IPS DF 6.9 (cell line): ENCODE measurements around the gene TXNRD1.
"Not testable (repeated sequence)": the region's sequence is repeated elsewhere in the genome, so short reads cannot be mapped to it uniquely, and the experiment has no call there.

ENCODE experiments used
- DNase-seq: peaks from one replicate; pipeline ENCODE4 v3.0.0-alpha.2; 2013; ENCODE audit warnings: low read depth, low spot score
- H3K27ac ChIP-seq: one replicate; pipeline ENCODE4 v1.5.1; 2013; ENCODE audit warnings: low read length, control low read depth
- H3K27me3 ChIP-seq: 2 replicates; pipeline ENCODE4 v1.6.1; 2013; ENCODE audit warnings: mild to moderate bottlenecking, low read length; ENCODE audit not compliant: control insufficient read depth, insufficient read depth
- H3K36me3 ChIP-seq: 2 replicates; pipeline ENCODE4 v1.6.1; 2013; ENCODE audit warnings: low read length; ENCODE audit not compliant: control insufficient read depth, insufficient read depth
- H3K4me1 ChIP-seq: 2 replicates; pipeline ENCODE4 v1.6.1; 2013; ENCODE audit warnings: low read length; ENCODE audit not compliant: control insufficient read depth, insufficient read depth
- H3K4me3 ChIP-seq: 2 replicates; pipeline ENCODE4 v1.5.1; 2013; ENCODE audit warnings: mild to moderate bottlenecking, low read length
- H3K9me3 ChIP-seq: 2 replicates; pipeline ENCODE4 v1.6.1; 2013; ENCODE audit warnings: low read length, inconsistent platforms; ENCODE audit not compliant: control insufficient read depth, insufficient read depth
- WGBS: extraction: QIAGEN DNeasy Blood & Tissue Kit; methylation state at CpG from one replicate; pipeline ENCODE4 v1.1.7; 2013; ENCODE audit warnings: mixed read lengths, missing lambda C conversion rate; ENCODE audit not compliant: insufficient read length, insufficient coverage; 5-methylcytosine and 5-hydroxymethylcytosine counted together

TXNRD1 gene

DNA sequence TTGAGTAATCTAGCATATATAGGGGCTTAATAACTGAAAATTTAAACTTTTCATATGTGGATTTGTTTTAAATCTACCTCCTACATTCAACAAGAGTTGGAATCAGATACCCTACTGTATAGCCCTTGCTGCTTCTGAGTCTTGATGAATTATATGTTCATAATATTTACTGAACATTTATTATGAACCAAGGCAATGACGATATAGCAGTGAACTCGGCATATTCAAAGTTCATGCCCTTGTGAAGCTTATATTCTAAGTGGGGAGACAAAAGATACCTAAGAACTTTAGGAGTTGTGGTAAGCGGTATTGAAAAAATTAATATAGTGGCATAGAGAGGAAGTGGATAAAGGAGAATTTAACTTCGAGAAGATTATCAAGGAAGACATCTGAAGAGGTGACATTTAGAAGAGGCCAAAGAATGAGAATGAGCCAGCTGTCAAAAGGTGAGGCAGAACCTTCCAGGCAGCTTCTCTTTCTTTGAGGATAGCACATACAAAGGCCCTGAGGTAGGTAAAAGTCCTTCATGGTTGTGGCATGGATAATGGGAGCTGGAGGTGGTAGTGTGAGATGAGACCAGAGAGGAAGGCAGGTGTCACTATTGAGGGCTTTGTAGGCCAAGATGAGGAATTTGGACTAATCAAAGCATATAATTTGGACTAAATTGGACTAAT lies 98.1 kb downstream of the TXNRD1 start:
- 100% methylated on average over 2 of the region's 4 CpGs for WGBS
- Histone ChIP-seq H3K4me3 (no peak overlapping the region), H3K4me1 (no peaks in the 10 kb centered on the region), H3K27me3 (no peaks in the 10 kb centered on the region), H3K36me3 (peaks cover 6% of the 10 kb centered on the region; the same call in 1 of the 2 replicates), H3K9me3 (no peaks in the 10 kb centered on the region), H3K27ac (no peak overlapping the region)
- no peak for DNase-seq

DNA sequence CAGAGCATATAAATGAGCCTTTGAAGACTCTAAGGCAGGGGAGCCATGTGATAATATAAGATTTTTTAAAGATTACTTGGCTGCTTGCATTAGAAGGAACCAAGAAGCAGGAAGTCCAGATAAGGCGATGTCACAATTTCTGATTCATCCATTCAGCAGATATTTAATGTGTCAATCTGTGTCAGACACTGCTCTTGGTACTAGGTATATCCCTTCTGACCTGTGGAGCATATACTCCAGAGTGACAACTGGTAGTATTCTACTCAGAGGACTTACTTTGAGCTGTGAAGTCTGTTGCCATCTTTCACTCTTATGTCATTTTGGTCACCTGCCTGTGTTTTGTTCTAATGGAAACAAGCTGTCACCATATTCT lies 98.6 kb downstream of the TXNRD1 start:
- Histone ChIP-seq H3K9me3 (no peaks in the 10 kb centered on the region), H3K27ac (no peak overlapping the region), H3K27me3 (no peaks in the 10 kb centered on the region), H3K4me1 (no peaks in the 10 kb centered on the region), H3K4me3 (no peak overlapping the region), H3K36me3 (peaks cover 6% of the 10 kb centered on the region; the same call in 1 of the 2 replicates)
- DNase-seq, result no peak
- no CpG with 5 or more reads among the region's 1 CpG for WGBS

DNA sequence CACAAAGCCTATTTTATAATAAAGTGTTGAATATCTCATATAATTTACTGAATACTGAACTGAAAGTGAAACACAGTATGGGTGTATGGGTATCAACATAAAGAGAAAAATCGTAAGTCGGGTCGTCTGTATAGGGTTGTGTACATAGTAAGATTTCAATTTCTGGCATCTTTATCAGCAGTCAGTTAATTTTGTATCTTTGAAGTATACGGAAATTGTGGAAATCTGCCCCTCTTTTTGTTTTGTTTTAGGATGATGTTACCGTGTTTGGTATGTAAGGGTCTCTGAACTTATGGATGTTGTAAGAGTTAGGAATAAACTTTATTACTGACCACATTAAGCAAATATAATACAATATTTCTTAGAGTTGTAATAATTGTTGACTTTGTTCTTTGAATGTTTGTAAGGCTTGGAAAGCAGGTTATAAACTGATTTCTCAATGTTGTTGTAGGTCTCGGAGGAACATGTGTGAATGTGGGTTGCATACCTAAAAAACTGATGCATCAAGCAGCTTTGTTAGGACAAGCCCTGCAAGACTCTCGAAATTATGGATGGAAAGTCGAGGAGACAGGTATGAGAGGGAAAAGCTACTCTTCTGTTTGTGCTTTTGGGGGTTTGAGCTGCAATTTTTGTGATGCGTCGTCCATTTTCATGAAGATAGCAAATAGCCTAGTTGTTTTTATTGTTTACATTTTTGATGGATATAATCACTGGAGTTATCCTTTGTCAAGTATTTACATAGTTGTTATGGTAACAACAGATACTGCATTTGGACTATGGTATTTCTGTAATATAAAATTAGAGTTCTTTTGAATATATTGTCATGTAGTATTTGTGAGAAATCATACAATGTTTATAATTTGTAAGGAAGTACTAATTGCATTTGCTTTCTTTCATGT lies 100.0 kb downstream of the TXNRD1 start:
- Histone ChIP-seq H3K9me3 (no peaks in the 10 kb centered on the region), H3K27ac (no peak overlapping the region), H3K27me3 (no peaks in the 10 kb centered on the region), H3K4me1 (no peaks in the 10 kb centered on the region), H3K36me3 (peaks cover 13% of the 10 kb centered on the region; the same call in 1 of the 2 replicates), H3K4me3 (no peak overlapping the region)
- WGBS, result no CpG with 5 or more reads among the region's 10 CpGs
- no peak for DNase-seq

DNA sequence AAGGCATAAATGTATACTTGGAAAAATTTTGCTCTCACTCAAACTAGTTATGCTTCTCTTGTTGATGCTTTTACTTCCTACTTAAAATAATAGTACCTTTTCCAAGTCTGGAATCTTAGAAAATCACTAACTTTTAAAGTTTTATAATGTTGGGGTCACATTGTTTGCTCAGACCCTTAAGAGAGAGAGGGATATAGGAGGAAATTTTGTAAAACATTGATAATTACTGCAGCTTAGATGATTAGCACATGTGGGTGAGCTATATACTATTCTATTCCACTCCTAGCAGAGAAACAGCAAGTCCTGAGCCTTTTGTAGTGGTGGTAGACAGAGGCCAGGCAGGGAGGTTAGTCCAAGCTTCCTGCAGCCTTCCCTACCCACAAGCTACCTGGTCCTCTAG lies 101.4 kb downstream of the TXNRD1 start:
- Histone ChIP-seq H3K27me3 (no peaks in the 10 kb centered on the region), H3K36me3 (peaks cover 18% of the 10 kb centered on the region; the same call in 1 of the 2 replicates), H3K9me3 (no peaks in the 10 kb centered on the region), H3K27ac (no peak overlapping the region), H3K4me3 (no peak overlapping the region), H3K4me1 (no peaks in the 10 kb centered on the region)
- no peak for DNase-seq

DNA sequence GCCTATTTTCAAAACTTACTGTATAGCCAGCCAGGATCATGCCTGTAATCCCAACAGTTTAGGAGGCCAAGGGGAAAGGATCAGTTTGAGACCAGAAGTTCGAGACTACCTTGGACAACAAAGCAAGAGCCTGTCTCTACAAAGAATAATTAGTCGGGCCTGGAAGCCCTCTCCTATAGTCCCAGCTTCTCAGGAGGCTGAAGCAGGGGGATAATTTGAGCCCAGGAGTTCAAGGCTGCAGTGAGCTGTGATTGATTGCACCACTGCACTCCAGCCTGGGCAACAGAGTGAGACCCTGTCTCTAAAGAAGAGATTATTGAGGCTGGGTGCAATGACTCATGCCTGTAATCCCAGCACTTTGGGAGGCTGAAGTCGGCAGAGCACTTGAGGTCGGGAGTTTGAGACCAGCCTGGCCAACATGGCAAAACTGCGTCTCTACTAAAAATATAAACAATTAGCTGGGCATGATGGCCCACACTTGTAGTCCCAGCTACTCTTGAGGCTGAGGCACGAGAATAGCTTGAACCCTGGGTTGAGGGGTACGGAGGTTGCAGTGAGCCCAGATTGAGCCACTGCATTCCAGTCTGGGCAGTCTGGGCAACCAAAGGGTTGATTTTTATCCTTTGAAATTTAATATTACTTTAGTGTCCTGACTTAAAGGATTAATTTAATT lies 102.1 kb downstream of the TXNRD1 start:
- Histone ChIP-seq H3K27ac (no peak overlapping the region), H3K36me3 (peaks cover 21% of the 10 kb centered on the region), H3K27me3 (no peaks in the 10 kb centered on the region), H3K4me3 (no peak overlapping the region), H3K9me3 (no peaks in the 10 kb centered on the region), H3K4me1 (no peaks in the 10 kb centered on the region)
- WGBS, result no CpG with 5 or more reads among the region's 7 CpGs
- DNase-seq, result no peak

DNA sequence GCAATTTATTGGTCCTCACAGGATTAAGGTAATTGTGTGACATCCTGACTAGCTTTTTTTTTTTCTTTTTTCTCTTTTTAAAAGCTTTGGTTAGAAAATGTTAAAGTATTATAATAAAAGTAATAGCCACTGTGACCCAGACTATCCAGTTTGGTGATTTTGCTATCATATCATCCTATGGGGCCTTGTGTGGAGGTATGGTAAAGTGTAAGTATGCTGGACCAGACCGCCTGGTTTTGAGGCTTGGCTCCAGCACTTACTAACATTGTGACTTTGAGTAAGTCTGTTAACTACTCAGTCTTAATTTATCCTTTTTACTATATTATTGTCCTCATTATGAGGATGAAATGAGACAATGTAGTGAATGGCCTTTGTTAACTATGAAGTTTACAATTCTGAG lies 103.4 kb downstream of the TXNRD1 start:
- H3K4me3 ChIP-seq, result no peak overlapping the region
- H3K9me3 ChIP-seq, result no peaks in the 10 kb centered on the region
- no peaks in the 10 kb centered on the region for H3K4me1 ChIP-seq
- no peaks in the 10 kb centered on the region for H3K27me3 ChIP-seq
- WGBS, result no CpG with 5 or more reads among the region's 1 CpG
- no peak overlapping the region for H3K27ac ChIP-seq
- DNase-seq, result no peak
- peaks cover 18% of the 10 kb centered on the region for H3K36me3 ChIP-seq

DNA sequence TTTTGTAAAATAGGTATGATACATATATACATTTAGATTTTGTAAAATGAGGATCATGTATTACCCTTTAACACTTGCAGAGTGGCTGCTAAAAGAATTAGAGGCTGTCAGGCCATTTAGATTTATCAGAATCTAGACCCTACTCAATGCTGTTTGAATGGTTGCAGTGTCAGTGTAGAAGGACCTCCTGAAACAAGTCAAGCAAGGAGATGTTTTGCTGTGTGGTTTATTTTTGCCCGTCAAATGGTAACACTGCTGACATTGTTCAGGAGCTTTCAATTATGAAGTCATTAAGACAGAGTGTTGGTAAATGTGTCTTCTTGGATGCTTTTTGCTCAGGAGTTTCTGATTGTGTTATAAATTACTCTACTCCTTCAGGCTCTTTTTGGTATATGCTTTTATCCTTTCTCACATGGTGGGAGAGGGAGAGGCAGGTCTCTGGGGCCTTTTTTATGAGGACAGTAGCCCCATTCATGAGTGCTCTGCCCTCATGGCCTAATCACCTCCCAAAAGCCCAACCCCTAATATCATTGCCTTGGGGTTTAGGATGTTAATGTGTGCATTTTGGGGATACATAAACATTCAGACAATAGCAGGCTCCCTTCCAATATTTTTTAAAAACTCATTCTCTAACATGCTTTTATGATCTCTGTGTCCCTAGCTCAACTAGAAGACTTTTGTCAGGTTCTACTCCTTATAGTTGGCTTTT lies 104.5 kb downstream of the TXNRD1 start:
- Histone ChIP-seq H3K27ac (no peak overlapping the region), H3K27me3 (no peaks in the 10 kb centered on the region), H3K9me3 (no peaks in the 10 kb centered on the region), H3K4me1 (no peaks in the 10 kb centered on the region), H3K4me3 (no peak overlapping the region), H3K36me3 (peaks cover 15% of the 10 kb centered on the region)
- no CpG with 5 or more reads among the region's 1 CpG for WGBS
- DNase-seq, result no peak

DNA sequence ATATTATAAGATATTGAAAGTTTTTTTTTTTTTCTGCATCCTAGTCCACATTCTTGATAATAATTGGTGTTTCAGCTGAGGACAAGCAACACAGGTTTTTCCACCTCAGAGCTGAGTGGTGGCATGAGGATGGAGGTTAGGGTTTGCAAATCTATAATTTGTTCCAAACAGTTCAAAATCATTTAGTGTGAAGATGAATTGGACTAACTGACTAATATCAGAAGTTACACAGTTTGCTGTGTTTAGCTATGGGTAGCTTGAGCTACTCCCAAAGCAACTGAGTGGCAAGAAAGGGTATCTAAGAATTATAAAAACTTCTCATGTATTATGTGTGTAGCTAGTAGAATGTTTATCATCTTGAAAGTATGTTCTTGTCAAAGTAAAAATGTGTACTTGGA lies 105.0 kb downstream of the TXNRD1 start:
- no peak for DNase-seq
- H3K27ac ChIP-seq, result no peak overlapping the region

DNA sequence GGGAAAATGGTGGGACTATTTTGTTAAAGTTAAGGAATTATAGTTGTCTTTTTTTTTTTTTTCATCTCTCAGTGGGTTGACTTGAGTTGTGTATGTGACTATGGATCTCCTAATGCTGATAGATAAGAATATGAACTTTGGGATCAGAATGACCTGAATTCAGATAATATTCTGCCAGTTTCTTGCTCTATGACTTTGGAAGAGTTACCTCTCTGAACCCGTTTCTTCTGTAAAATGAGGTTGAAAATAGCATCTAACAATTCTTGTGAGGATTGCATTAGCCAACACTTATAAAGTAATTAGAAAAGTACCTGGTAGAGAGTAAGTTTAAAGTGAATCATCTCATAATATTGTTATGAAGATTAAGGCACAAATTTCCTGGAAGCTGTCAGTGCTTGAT lies 106.4 kb downstream of the TXNRD1 start:
- WGBS, result no CpG with 5 or more reads among the region's 1 CpG
- Histone ChIP-seq H3K9me3 (no peaks in the 10 kb centered on the region), H3K4me3 (no peak overlapping the region), H3K4me1 (no peaks in the 10 kb centered on the region), H3K36me3 (peaks cover 15% of the 10 kb centered on the region), H3K27me3 (no peaks in the 10 kb centered on the region), H3K27ac (no peak overlapping the region)
- no peak for DNase-seq

More for the DNA sequence above, 105.0 kb downstream of the TXNRD1 start:
- peaks cover 15% of the 10 kb centered on the region for H3K36me3 ChIP-seq
- no peak overlapping the region for H3K4me3 ChIP-seq
- H3K4me1 ChIP-seq, result no peaks in the 10 kb centered on the region
- H3K9me3 ChIP-seq, result no peaks in the 10 kb centered on the region
- H3K27me3 ChIP-seq, result no peaks in the 10 kb centered on the region

DNA sequence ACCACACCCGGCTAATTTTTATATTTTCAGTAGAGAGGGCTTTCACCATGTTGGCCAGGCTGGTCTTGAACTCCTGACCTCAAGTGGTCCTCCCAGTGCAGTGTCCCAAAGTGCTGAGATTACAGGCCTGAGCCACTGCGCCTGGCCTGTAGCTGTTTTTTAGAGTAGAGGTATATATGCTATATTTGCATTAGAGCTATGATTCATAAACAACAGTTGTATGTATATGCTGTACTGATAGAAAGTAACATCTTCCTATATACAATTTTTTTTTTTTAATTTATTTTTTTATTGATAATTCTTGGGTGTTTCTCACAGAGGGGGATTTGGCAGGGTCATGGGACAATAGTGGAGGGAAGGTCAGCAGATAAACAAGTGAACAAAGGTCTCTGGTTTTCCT lies 107.0 kb downstream of the TXNRD1 start:
- not testable (repeated sequence) for H3K27me3 ChIP-seq, H3K9me3 ChIP-seq, DNase-seq, H3K4me1 ChIP-seq, H3K27ac ChIP-seq, H3K4me3 ChIP-seq
- peaks cover 17% of the 10 kb centered on the region for H3K36me3 ChIP-seq
- WGBS, result no CpG with 5 or more reads among the region's 2 CpGs
